ENCODE measurements around the gene MYOT.

Gene MYOT

DNA sequence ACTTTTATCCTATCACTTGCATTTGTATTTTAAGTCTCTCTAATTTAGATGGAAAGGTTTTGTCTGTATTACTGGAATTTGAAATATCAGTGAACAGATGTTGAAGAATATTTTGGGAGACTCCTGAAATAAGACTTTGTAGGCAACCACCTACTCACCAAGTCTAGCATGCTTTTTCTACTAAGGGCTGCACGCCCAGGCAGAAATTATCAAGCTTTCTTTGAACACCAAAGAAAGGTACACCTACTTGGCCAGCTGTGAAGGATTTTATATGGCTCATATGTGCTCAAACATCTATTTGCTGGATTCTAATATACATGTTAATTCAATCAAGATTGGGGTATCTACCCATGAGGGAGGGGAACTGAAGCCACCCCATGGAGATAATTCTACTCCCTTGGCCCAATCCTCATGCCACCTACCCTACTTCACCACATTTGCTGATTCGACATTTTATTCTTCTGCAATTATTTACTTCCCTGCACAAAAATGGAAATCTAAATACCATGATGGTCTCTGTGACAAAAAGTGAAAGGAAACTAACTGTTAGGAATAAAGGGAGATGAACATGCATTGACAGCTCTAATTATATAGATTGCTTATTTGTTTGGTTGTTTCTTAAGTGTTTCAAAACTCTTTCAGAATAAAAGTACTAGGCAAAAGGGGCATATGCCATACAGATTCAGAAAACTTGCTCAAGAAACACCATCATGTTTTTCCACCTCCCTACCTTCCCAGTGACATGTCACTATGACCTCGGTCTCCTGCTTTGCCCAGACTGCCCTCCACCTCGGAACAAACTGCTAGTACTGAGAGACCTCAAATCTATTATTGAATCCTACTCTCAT, 895 bp upstream of the MYOT start:
- DNase-seq (ENCODE audit: insufficient read length, low spot score) = no peak
- TF ChIP-seq, protein P1, sequence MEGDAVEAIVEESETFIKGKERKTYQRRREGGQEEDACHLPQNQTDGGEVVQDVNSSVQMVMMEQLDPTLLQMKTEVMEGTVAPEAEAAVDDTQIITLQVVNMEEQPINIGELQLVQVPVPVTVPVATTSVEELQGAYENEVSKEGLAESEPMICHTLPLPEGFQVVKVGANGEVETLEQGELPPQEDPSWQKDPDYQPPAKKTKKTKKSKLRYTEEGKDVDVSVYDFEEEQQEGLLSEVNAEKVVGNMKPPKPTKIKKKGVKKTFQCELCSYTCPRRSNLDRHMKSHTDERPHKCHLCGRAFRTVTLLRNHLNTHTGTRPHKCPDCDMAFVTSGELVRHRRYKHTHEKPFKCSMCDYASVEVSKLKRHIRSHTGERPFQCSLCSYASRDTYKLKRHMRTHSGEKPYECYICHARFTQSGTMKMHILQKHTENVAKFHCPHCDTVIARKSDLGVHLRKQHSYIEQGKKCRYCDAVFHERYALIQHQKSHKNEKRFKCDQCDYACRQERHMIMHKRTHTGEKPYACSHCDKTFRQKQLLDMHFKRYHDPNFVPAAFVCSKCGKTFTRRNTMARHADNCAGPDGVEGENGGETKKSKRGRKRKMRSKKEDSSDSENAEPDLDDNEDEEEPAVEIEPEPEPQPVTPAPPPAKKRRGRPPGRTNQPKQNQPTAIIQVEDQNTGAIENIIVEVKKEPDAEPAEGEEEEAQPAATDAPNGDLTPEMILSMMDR (IDR thresholded peaks at IDR 0.05; ENCODE audit: insufficient read depth, missing control alignments) = no peak
- no peak for FAIRE-seq

DNA sequence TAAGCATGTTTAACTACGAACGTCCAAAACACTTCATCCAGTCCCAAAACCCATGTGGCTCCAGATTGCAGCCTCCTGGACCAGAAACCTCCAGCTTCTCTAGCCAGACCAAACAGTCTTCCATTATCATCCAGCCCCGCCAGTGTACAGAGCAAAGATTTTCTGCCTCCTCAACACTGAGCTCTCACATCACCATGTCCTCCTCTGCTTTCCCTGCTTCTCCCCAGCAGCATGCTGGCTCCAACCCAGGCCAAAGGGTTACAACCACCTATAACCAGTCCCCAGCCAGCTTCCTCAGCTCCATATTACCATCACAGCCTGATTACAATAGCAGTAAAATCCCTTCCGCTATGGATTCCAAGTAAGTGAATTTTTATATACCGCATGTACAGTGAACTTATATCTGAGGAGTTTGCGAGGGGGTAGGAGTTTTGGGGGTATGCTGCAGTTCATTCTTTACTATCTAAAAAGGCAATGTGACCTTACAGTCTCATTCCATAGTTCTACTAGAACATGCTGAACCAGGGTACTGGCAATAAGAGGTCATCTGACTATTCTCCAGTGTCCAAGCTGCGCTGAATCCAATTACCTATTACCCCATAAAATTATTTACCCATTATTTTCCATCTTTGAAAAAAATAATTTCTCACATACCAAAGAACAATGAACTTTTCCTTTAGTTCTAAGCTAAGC, 3.1 kb downstream of the MYOT start:
- FAIRE-seq (no peak), DNase-seq (ENCODE audit: insufficient read length, low spot score) (no peak)
- TF ChIP-seq, protein P1 (IDR thresholded peaks at IDR 0.05; ENCODE audit: insufficient read depth, missing control alignments) = no peak

DNA sequence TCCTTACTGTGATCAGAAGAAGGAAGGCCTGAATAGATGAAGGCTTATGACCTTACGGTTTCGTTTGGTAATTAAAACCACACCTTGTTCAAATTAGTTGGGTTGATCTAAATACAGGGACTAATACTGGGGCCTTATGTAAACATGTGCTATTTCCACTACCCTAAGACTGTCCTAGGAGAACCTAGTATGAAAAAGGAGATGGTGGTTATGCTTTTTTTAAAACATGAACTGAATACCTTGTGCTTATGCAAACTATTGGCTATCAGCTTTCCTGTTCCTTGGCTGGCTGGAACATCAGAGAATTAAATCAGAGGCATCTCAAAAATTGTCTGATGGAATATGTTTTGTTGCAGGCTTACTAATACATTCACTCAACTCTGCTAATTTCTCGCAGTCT, 3.9 kb downstream of the MYOT start:
- no peak for DNase-seq (ENCODE audit: insufficient read length, low spot score)
- TF ChIP-seq, protein P1 (IDR thresholded peaks at IDR 0.05; ENCODE audit: insufficient read depth, missing control alignments) = no peak
- FAIRE-seq = no peak

DNA sequence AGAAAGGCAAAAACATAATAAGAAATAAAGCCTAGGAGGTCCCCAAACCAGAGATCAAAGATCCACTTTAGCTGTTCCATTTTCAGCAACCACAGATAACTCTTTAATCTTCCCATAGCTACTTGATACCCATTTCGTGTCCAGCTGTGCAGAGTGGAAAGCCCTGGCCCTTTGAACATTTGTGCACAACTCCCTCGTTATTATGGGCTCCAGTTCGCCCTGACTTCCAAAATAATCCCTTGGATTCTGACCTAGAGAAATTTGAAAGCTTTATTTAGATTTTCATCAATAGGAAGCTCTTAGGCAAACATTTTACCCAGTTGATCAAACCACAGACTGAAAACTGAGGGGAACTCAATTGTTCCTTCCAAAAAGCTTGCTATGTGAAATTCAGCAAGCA, 4.8 kb downstream of the MYOT start:
- DNase-seq (ENCODE audit: insufficient read length, low spot score) = no peak
- FAIRE-seq = no peak
- TF ChIP-seq, protein P1 (IDR thresholded peaks at IDR 0.05; ENCODE audit: insufficient read depth, missing control alignments) = no peak

DNA sequence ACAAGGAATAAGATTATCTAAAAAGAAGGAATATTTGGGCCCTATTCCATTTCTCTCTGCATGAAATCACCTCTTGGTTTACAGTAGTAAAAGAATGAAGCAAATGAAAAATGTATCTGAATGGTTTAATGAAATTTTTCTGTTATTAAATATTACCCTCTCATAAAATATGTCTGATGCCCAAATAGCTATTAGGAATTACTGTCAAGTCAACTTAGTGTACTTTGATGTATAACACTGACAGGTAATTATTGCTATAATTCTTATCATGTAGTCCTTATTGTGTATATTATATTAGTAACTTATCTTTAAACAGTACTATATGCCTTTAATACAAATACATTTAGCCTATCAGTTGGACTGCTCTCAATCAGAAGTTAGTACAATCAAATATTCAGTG, 8.4 kb downstream of the MYOT start:
- no peak for FAIRE-seq
- no peak for DNase-seq (ENCODE audit: insufficient read length, low spot score)
- TF ChIP-seq, protein P1 (IDR thresholded peaks at IDR 0.05; ENCODE audit: insufficient read depth, missing control alignments) = no peak

DNA sequence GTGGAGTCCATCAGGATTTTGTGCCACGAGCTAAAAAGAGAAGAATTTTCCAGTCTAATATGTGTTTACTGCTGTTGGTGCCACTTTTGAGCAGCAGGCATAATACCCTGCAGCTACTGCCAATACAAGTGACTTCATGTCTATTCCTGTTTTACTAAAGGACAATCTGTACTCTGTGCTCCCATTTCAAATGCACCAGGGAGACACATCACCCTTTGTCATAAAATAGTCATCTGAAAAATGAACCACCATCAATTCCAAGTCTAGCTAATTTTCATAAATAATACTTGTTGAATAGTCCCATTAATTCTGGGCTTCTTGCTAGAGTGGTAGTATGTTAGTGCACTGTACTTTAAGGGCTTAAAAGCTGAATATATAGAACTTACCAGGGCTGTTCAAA, 12.7 kb downstream of the MYOT start:
- DNase-seq (ENCODE audit: insufficient read length, low spot score) (no peak), FAIRE-seq (no peak)
- TF ChIP-seq, protein P1 (IDR thresholded peaks at IDR 0.05; ENCODE audit: insufficient read depth, missing control alignments) = no peak

DNA sequence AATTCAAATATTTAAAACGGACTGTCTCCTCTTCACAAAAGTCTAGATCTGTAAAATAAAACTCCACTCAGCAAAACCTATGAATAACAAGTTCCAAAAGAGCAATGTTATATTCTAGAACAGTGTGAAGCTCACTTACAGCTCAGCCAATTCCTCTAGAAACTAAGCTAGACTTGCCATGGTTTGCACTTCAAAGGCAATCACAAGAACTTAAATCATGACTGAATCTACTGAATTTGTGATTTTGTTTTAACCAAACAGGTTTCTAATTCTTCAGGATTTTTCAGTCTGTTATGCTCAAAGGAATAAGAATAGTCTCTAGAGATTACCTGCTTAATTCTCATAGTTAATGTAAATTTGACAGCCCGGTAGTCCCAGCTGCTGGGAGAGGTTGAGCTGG, 20.2 kb downstream of the MYOT start:
- DNase-seq (ENCODE audit: insufficient read length, low spot score) (no peak), FAIRE-seq (no peak)
- TF ChIP-seq, protein P1 (IDR thresholded peaks at IDR 0.05; ENCODE audit: insufficient read depth, missing control alignments) = no peak

All from D721Med (cell line).